GM21717 (cell line): ENCODE results near the gene ANKEF1.

Experiments
- ATAC-seq: cut with Tn5 transposase; IDR thresholded peaks from one replicate; pipeline ENCODE4 v1.9.1; 2021; ENCODE audit warnings: mild to moderate bottlenecking, moderate library complexity; ENCODE audit not compliant: unreplicated experiment

ANKEF1 gene

DNA sequence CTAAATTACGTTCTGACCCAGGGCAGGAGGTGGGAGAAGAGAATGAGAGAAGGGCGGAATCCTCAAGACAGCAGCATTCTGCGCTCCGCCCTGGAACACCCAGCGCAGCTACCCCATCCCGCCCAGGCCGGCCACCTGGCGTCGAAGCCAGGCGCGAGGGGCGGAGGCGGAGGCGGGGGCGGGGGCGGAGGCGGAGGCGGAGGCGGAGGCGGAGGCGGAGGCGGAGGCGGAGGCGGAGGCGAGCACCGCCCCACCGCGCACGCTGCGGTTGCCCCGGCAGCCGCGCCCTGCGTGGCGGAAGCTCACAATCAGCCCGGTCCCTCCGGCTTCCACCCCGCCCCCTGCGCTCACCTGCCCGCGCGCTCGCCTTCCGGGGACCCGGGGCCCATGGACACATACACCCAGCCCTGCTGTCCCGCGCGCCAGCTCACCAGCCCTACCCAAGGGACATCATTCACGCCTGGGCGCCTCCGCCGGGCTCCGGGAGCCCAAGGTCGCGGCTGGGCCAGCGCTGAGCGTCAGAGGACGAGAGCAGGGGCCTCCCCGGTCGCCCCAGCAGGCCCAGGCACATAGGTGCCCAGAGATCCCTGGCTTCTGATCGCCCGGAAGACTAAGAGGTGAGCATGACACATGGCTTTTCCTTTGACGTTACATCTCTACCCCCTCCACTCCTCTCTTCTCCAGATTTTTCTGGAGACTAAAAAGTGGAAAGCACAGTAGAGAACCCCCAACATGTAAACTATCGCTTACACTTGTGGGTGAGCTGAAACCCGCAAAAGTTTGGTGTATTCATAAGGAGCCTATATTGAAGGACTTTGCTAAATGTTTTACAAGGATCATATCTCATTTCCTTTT, at the start of gene ANKEF1:
ANKEF1 (plus strand) TSS at position 271 of the 855 bp plus-strand sequence. CDS start 3,315 bp downstream, outside the sequence.
- peak; percentile 98 for ATAC-seq

- no peak for ATAC-seq
Observed at GRCh38 chr20:9985281-9985680, 49.5 kb upstream of the ANKEF1 start.

- no peak for ATAC-seq
Observed at GRCh38 chr20:9985773-9986172, 49.0 kb upstream of the ANKEF1 start.

DNA sequence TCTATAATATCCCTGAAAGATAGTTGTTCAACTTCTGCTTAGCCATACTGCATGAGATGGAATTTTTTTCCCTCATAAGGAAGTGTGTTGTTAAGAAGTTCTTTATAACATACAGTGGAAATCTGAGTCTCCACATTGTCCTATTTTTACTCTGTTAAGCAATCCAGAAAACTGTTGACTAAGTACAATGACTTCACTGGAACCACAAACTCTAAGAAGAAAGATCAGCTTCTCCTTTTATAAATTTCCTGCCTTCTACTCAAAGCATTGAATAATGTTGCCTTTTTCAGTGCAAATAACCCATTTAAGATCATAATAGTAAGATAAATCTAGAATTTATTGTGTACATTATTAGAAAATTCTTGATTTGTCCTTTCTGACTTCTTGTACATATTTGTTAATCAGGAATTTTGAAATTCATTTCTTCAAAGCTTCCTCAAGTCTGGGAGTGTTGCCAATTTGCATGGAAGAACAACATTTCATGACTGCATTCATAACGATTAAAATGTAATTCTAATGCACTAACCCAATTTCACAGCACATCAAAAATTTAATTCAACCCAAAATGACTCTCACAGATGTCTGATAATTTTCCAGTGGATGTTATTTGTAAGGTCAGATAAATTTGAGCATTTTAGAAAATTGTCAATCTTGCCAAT, 45.6 kb upstream of the ANKEF1 start:
- no peak for ATAC-seq

- no peak for ATAC-seq
Observed at GRCh38 chr20:9993137-9993536, 41.6 kb upstream of the ANKEF1 start.

DNA sequence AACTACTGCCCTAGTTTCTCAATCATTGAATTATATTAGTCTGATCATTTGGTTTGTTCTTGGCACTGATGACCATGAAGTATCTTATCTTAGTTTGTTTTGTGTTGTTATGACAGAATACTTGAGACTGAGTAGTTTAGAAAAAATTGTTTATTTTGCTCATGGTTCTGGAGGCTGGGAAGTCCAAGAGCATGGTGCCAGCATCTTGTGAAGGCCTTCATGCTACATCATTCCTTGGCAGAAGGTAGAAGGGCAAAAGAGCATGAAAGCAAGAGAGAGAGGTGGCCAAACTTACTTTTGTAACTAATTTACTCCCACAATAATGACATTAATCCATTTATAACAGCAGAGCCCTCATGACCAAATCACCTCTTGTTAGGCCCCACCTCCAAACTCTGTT, 40.1 kb upstream of the ANKEF1 start:
- no peak for ATAC-seq

GRCh38 chr20:9995510-9996272, 39.1 kb upstream of the ANKEF1 start:
- ATAC-seq, result no peak

GRCh38 chr20:9996944-9997343, 37.8 kb upstream of the ANKEF1 start:
- no peak for ATAC-seq

DNA sequence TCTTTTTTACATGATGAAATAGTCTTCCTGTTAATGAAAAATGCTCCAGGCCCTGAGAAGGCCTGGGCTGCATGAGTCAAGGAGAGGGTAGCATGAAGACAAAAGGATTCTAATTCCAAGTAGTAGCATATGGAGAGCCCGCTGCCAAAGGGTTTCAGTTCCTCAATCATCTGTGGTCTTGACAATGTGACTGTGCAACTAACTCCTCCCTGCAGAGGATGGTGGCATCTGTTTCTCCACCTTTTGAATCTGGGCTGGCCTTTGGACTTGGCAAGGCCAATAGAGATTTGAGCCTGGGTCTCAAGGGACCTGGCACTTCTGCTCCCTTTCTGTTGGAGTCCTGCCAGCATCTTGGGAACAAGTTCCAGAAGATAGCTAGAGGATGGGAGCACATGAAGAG, 35.1 kb upstream of the ANKEF1 start:
- no peak for ATAC-seq

GRCh38 chr20:10002866-10003265, 31.9 kb upstream of the ANKEF1 start:
- no peak for ATAC-seq

DNA sequence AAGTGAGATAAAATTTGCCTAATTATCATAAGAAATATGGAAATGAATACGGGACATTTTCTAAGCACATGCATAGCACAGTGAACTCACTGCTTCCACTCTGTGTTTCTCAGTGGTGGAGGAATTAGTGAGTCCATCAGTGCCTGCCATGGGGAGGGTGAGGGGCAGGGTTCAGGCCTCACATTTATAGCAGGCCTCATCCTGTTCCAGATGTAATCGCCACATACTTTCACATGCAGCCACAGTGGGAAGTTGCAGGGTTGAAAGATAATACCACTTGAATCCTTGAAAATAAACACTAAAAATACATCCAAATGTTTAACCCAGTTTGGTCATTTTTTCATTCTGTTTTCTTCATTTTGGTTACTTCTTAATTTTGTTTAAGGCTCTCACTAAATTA, 29.9 kb upstream of the ANKEF1 start:
- ATAC-seq, result no peak

GRCh38 chr20:10005885-10006284, 28.9 kb upstream of the ANKEF1 start:
- no peak for ATAC-seq

DNA sequence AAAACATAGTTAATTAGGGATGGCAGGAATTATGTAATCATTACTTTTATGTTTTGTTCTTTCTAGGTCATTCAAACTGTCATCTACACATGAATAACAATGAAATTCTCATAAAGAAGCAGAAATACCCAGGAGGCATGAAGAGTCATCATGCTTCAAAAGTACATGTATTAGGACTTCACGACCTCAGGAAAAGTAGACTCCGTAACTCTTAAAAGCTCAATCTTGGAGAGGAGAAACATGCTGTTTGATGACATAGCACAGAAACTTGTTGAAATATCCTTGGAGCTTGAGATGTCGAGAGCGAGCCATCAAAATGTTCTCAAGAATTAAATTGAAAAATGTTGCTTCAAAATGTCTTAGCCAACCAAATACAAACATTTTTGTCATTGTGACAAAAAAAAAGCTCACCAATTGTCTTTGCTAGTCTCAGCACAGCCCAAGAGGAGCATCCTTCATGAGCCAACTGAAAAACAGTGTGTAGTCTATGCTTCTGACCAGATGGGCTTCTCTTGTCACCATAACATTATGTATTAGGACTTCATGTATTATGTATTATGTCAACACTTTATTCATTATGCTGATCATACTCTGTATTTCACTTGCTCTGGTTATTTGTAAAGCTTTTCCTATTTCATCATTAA, 28.2 kb upstream of the ANKEF1 start:
- no peak for ATAC-seq

DNA sequence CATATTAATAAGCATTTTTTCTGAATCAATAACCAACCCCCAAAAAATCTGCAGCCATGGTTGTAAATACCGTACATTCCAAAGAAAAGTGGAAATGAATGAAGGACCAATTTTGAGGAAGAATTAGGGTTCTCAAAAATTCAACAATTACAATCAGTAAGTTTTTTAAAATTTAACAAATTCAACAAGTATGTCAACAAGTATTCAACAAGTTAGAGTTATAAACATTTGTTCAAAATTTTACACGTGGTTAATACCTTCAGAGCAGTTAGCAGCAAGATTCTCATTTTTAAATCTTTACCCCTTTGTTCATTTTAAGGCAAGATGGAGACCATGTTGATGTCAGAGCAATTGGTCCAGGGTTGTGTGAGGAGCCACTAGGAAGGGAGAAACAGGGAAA, 27.6 kb upstream of the ANKEF1 start:
- no peak for ATAC-seq

DNA sequence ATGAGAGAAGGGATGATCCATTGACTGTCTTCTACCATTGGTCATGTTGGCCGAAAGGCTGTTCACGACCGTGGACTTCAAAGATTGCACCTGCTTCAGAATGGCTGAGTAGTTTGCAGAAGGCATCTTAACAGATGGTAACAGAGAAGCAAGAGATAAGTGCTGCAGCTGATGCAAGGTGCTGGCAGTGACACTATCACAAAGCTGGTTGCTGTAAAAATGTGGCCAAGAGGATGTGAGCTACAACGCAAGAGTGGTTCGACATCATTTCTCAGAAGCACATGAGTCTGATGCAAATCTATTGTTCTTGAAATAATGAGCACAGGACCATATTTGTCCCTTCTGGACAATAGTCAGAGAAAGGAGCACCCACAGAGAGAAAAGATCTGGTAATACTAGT, 27.0 kb upstream of the ANKEF1 start:
- ATAC-seq, result no peak

- ATAC-seq, result no peak
Observed at GRCh38 chr20:10012464-10012863, 22.3 kb upstream of the ANKEF1 start.

DNA sequence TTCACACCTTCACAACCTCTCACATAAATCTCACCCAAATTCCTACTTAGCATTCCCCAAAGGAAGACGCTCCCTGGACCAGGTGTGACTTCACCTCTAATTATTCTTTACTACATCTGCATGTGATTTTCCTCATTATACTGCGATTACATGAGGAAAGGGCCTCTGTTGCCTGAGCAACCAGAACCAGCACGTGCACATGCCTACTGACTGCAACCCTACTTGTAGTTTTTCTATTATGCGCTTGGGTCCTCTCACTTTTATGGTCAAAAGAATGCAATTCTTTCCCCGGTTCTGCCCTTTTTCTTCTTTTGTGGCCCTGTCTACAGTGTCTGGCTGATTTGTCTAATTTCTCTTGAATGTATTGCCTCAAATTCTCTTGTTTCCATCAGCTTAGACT, 20.4 kb upstream of the ANKEF1 start:
- ATAC-seq, result no peak

DNA sequence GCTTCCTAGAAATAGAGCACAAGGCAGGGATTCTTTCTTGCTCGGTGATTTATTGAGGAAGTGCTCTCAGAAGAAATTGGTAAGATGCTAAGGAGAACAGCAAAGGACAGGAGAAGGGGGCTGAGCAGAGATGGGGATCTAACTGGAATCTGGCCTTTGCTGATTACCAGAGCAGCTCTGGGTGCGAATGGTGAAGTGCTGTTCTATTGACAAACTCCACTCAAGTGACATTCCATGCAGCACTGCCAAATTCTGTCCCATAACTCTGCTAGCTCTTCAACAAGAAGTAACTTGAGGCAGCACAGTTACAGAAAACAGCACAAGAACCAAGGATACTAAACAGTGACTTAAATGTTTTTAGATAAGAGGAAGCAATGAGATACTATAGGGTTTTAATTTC, 13.8 kb upstream of the ANKEF1 start:
- ATAC-seq, result no peak

DNA sequence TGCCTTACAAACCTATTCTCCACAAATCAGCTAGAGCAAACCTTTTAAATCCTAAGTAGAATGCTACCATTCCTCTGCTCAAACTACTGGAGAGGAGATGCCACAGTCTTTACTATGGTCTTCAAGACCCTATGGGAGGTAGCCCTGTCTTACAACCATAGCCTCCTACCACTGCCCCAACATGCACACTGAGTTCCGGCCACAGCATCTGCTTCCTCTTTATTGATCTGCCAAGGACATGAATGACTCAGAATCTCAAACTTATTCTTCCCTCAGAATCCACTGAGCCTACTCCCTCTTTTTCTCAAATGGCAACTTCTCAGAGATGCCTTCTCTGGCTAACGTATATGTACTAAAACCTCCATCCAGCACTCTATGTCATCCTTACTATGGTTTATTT, 12.2 kb upstream of the ANKEF1 start:
- ATAC-seq, result no peak

DNA sequence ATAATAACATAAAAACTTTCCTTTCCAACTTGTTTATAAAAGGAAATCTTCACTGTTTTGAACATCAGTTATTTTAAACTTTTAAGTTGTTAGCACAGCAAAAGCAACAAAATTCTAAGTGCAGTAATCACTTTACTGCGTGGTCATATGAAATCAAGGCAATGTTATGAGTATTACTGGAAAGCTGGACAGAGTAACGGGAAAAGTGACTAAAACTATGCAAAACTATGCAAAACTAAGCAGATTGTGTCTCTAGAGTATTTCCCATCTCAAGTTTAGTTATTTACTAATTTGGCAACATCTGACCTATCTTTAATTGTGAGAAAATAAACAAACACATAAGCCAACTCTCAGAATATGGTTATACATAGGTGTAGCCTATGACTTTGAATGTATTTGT, 10.9 kb upstream of the ANKEF1 start:
- ATAC-seq, result no peak
